ENCODE measurements around the gene ABHD5. TPM values are rescaled to one million over a fixed set of nuclear protein-coding genes. Genes with fewer than 3 reads are reported as not detected.

The ABHD5 gene
- 23.8 and 30.9 TPM in 2 replicates for total RNA-seq

GRCh38 chr3:43690400-43691119 is at the start of gene ABHD5:
Gene ABHD5, plus strand, starts transcription at chr3:43690938. Its CDS starts 55 bp downstream, at chr3:43690993.

Other genes starting within 250 kb of the ABHD5 start
- gene ANO10, start 68.9 kb upstream of the ABHD5 start, total RNA-seq: 36.9 and 44.9 TPM in 2 replicates

Data from vein endothelial cell (primary cell).